Liver (tissue), 3 donors: ENCODE data around the gene RTN4IP1.

Experiments used
- ATF3 ChIP-seq: IDR thresholded peaks from 2 replicates; pipeline ENCODE4 v1.6.1; 2016; ENCODE audit warnings: antibody characterized with exemption
- CTCF ChIP-seq: fragments of 150-350 bp; IDR thresholded peaks from 2 replicates; pipeline ENCODE4 v1.5.1; 2017; ENCODE audit warnings: improper control_type of control experiment, low read depth, low read length; ENCODE audit not compliant: missing input control
- EGR1 ChIP-seq, 2 donors: IDR thresholded peaks; 2 replicates each; pipeline ENCODE4 v1.6.1; 2016 to 2018; ENCODE audit warnings: antibody characterized with exemption in 2 of 2, low read depth in 2 of 2
- FOXA1 ChIP-seq: IDR thresholded peaks from 2 replicates; pipeline ENCODE4 v1.6.1; 2016; ENCODE audit warnings: antibody characterized with exemption
- GABPA ChIP-seq, 2 donors: IDR thresholded peaks in 1 of 2; conservative IDR thresholded peaks in 1 of 2; 2 replicates each; pipeline ENCODE4 v1.6.1; 2016; ENCODE audit warnings: antibody characterized with exemption in 2 of 2, mild to moderate bottlenecking in 1 of 2, moderate library complexity in 1 of 2
- JUND ChIP-seq, 2 donors: IDR thresholded peaks; 2 replicates each; pipeline ENCODE4 v1.6.1; 2016; ENCODE audit warnings: antibody characterized with exemption in 2 of 2
- RAD21 ChIP-seq, 2 donors: IDR thresholded peaks; 2 replicates each; pipeline ENCODE4 v1.6.1; 2016; ENCODE audit warnings: antibody characterized with exemption in 2 of 2, mild to moderate bottlenecking in 2 of 2
- REST ChIP-seq: IDR thresholded peaks from 2 replicates; pipeline ENCODE4 v1.6.1; 2016; ENCODE audit warnings: antibody characterized with exemption, mild to moderate bottlenecking
- TAF1 ChIP-seq: conservative IDR thresholded peaks from 2 replicates; pipeline ENCODE4 v1.6.1; 2016; ENCODE audit warnings: antibody characterized with exemption, mild to moderate bottlenecking
- YY1 ChIP-seq: IDR thresholded peaks from 2 replicates; pipeline ENCODE4 v1.6.1; 2016; ENCODE audit warnings: antibody characterized with exemption, mild to moderate bottlenecking
- TF ChIP-seq, protein P1 (sequence below): IDR thresholded peaks from 2 replicates; pipeline ENCODE4 v1.6.1; 2016; ENCODE audit warnings: antibody characterized with exemption
- donor health status: healthy.
- donor health status: healthy.

DNA sequence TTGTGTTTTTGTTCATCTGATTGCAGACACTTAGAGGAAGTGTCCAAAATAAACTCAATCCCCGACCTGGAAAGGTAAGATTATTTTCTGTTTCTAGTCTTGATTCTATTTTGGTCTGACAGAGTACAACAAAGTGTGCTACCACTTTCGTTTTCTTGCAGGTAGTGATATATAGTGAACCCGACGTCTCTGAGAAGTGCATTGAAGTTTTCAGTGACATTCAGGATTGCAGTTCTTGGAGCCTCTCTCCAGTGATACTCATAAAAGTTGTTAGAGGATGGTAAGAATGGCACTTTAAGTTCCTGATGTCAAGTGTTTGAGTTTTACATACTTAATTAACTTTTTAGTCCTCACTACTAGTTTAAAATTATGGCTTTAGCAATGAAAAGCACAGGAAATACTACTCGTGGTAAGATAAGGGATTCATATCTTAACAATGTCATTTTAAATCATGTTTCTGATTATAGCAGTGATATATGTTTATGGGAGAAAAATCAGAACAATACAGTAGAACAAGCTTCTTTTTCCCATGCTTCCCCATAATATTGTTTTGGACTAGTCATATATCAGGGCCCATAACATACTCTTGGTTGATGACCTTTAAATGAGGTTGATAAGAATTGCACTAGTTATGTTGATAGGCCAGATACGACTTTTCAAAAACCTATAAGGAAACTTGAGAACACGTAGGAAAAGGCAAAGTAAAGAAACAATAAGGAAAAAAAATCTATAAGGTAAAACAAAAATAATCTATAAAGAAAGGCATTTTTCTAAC lies 104.0 kb downstream of the RTN4IP1 start:
- TF ChIP-seq CTCF = no peak
- no peak for TF ChIP-seq RAD21 (IDR thresholded peaks at IDR 0.05)
- no peak for TF ChIP-seq JUND (IDR thresholded peaks at IDR 0.05)
- no peak for TF ChIP-seq YY1
- no peak for TF ChIP-seq ATF3
- no peak for TF ChIP-seq GABPA (IDR thresholded peaks at IDR 0.05 in 1 of 2, conservative IDR thresholded peaks at IDR 0.05 in 1 of 2)
- no peak for TF ChIP-seq FOXA1
- TF ChIP-seq EGR1 (IDR thresholded peaks at IDR 0.05; ENCODE audit: low read depth in 2 of 2) = no peak
- TF ChIP-seq, protein P1, sequence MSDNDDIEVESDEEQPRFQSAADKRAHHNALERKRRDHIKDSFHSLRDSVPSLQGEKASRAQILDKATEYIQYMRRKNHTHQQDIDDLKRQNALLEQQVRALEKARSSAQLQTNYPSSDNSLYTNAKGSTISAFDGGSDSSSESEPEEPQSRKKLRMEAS = no peak
- TF ChIP-seq TAF1 = no peak
- TF ChIP-seq REST = no peak
